CD4-positive, CD25-positive, alpha-beta regulatory T cell (primary cell): Measurements from ENCODE around the gene GABBR1. TPM values are rescaled to one million over a fixed set of nuclear protein-coding genes. Genes with fewer than 3 reads are reported as not detected.
A peak's percentile ranks its signal among the peaks of the same experiment; 100 is the strongest.
"Not testable (repeated sequence)": the region's sequence is repeated elsewhere in the genome, so short reads cannot be mapped to it uniquely, and the experiment has no call there.

Experiments used
- ATAC-seq, 2 donors: fragments of 150-1000 bp; cut with Tn5 transposase; one replicate each; pipeline ENCODE4 v1.10.0; 2021; ENCODE audit warnings: low read depth in 2 of 2, moderate number of reproducible peaks in 2 of 2, moderate library complexity in 1 of 2
- DNase-seq, 3 donors: peaks; one replicate each; pipeline versions ENCODE4 v3.0.0 to v3.0.0-alpha.2; 2012 to 2022; ENCODE audit warnings: mixed read lengths in 1 of 3
- H3K27ac ChIP-seq: one replicate; pipeline ENCODE4 v1.7.0; 2013; ENCODE audit warnings: mild to moderate bottlenecking, low read length; ENCODE audit not compliant: insufficient read depth, poor library complexity, severe bottlenecking
- H3K27me3 ChIP-seq: one replicate; pipeline ENCODE4 v1.7.0; 2013; ENCODE audit warnings: low read length; ENCODE audit not compliant: control insufficient read depth, insufficient read depth
- H3K36me3 ChIP-seq: one replicate; pipeline ENCODE4 v1.7.0; 2013; ENCODE audit warnings: mild to moderate bottlenecking, low read length, moderate library complexity; ENCODE audit not compliant: control insufficient read depth, insufficient read depth
- H3K4me1 ChIP-seq: 2 replicates; pipeline ENCODE4 v1.7.0; 2013; ENCODE audit warnings: mild to moderate bottlenecking, low read length; ENCODE audit not compliant: insufficient read depth, control insufficient read depth, poor library complexity, severe bottlenecking
- H3K4me3 ChIP-seq: one replicate; pipeline ENCODE4 v1.7.0; 2013; ENCODE audit warnings: low read depth, mild to moderate bottlenecking, low read length, moderate library complexity
- H3K9me3 ChIP-seq, 2 experiments: 1 replicate in 1 of 2; 2 replicates in 1 of 2; pipeline ENCODE4 v1.7.0; 2013; ENCODE audit warnings: low read length in 2 of 2, mild to moderate bottlenecking in 1 of 2, moderate library complexity in 1 of 2; ENCODE audit not compliant: control insufficient read depth in 2 of 2
- H3K27ac Mint-ChIP-seq, 3 donors: one replicate each; pipeline ENCODE4 v1.8.0; 2020 to 2022; ENCODE audit warnings: mild to moderate bottlenecking in 3 of 3, mixed read lengths in 3 of 3, moderate library complexity in 2 of 3
- H3K27me3 Mint-ChIP-seq: one replicate; pipeline ENCODE4 v1.8.0; 2022; ENCODE audit warnings: mild to moderate bottlenecking, mixed read lengths
- H3K36me3 Mint-ChIP-seq: one replicate; pipeline ENCODE4 v1.8.0; 2020; ENCODE audit warnings: mixed read lengths
- H3K4me1 Mint-ChIP-seq, 4 donors: one replicate each; pipeline ENCODE4 v1.8.0; 2020 to 2022; ENCODE audit warnings: mixed read lengths in 4 of 4, mild to moderate bottlenecking in 1 of 4
- H3K4me3 Mint-ChIP-seq, 4 donors: one replicate each; pipeline ENCODE4 v1.8.0; 2020 to 2022; ENCODE audit warnings: mild to moderate bottlenecking in 4 of 4, mixed read lengths in 4 of 4, moderate library complexity in 3 of 4
- H3K9me3 Mint-ChIP-seq, 7 donors: one replicate each; pipeline ENCODE4 v1.8.0; 2020 to 2022; ENCODE audit warnings: mixed read lengths in 7 of 7, mild to moderate bottlenecking in 3 of 7, moderate library complexity in 2 of 7
- polyA plus RNA-seq, 4 donors: library from polyadenylated mRNA; unstranded; fragments of 300-500 nt; fragmentation: Illumina TruSeq; gene quantifications; one replicate each; pipeline ENCODE4 v1.2.3, GENCODE V29; 2021
- total RNA-seq: library from RNA; stranded (reverse); gene quantifications from one replicate; pipeline ENCODE4 v1.2.3, GENCODE V29; 2022

The GABBR1 gene
- total and polyA plus RNA-seq, 5 donors from 2014 or later: 0.60 to 56.3 (median 1.7) TPM

DNA sequence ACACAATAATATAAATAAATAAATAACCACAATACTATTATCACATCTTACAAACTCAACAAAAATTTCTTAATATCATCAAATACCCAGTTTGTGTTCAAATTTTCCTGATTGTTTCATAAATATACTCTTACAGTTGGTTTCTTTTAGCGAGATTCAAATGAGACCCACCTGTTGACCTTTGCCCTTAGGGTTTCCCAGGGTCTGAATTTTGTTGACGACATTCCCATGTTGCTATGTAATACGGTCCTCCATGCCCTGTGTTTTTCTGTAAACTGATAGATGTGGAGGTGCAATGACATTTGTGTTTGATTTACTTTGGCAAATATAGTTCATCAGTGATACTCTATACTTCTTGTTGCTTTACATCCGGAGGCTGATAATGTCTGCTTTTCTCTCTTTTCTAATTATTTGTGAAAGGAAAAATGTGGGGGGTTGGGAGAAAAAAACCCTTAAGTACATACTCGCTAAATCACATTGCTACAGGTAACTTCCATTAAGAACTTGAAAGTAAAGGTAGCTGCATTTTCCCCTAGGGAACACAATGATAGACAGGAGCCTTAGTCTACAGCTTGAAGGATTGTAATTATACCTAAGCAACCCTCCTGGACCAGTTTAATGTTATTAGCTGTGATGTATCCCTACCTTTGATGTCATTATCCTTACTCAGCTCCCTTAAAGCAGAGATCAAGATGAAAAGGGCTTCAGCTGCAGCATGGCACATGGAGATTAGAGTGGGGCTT, 30.5 kb upstream of the GABBR1 start:
- Mint-ChIP-seq H3K36me3 (no peaks in the 10 kb centered on the region), H3K27me3 (peaks cover 63% of the 10 kb centered on the region), H3K4me3 (no peak overlapping the region), H3K4me1 (no peaks in the 10 kb centered on the region), H3K9me3 (peaks cover 0 to 6% (median 0%) of the 10 kb centered on the region in 7 donors), H3K27ac (no peak overlapping the region)
- Histone ChIP-seq H3K9me3 (no peaks in the 10 kb centered on the region), H3K4me3 (no peak overlapping the region), H3K4me1 (no peaks in the 10 kb centered on the region), H3K27ac (no peak overlapping the region), H3K27me3 (peaks cover 10% of the 10 kb centered on the region), H3K36me3 (no peaks in the 10 kb centered on the region)
- DNase-seq (no peak), ATAC-seq (no peak)

DNA sequence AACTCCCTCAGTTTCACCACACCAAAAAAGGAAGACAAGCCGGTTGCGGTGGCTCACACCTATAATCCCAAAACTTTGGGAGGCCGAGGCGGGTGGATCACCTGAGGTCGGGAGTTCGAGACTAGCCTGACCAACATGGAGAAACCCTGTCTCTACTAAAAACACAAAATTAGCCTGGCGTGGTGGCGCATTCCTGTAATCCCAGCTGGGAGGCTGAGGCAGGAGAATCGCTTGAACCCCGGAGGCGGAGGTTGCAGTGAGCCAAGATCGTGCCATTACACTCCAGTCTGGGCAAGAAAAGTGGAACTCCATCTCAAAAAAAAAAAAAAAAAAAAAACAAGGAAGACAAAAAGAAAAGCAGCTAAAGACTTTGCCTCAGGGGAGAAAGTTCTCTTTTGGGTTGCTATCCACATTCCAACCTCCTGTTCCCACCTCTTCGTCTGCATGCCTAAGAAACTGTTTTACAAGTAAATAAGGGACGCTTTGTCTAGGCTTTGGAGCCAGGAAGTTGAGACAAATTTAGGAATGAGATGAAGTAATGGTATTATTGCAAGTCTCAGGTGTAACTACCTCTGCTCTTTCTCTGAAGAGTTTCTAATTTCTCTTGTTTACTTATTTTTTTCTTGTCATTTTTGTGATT, 28.6 kb upstream of the GABBR1 start:
- not testable (repeated sequence) for H3K9me3 ChIP-seq, H3K27me3 ChIP-seq, H3K4me1 ChIP-seq, H3K27ac Mint-ChIP-seq, DNase-seq, H3K9me3 Mint-ChIP-seq, H3K27ac ChIP-seq, H3K36me3 ChIP-seq, ATAC-seq, H3K4me3 ChIP-seq, H3K4me3 Mint-ChIP-seq, H3K4me1 Mint-ChIP-seq, H3K36me3 Mint-ChIP-seq
- H3K27me3 Mint-ChIP-seq: peaks cover 52% of the 10 kb centered on the region

DNA sequence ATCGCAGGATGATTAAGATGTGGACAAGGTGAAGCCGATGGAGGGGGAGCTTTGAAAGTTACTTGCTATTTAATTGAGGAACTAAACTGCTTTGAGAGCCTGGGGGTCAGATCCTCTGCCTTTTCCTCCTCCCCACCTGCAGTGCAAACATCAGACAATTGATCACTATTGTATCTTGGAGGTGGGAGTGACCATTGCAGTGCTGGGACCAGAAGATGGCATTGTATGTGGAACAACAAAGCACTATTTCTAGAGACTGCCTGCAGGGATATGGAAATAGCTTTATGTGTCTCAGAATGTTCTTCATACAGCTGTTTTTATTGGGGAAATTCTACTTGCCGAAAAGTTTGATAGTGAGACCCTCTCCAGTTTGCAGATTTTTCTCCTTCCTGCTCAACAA, 28.1 kb upstream of the GABBR1 start:
- no peaks in the 10 kb centered on the region for H3K4me1 ChIP-seq
- no peak overlapping the region for H3K4me3 Mint-ChIP-seq
- no peak for ATAC-seq

DNA sequence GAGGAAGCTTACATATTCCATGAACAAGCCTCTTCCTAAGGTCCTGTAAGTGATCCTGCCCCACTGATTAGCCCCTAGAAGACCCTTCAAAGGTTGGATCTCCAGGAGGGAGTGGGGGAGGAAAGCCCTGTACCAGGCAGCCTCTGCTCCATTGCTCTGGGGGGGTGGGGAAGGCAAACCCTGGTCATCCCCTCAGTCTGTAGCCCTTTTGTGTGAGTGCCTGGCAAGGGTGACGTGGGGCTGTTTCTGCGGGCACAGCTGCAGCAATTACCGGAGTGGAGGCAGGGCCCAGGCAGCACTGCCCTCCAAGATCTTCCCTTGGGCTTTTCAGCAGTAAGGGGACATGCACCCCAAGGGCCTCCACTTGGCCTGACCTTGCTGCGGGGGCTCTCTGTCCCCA, 23.8 kb upstream of the GABBR1 start, which contains the start of gene MOG:
TSS of gene MOG (plus strand) at position 295 of the 400 bp plus-strand sequence. CDS start 118 bp downstream, outside the sequence.
- Histone ChIP-seq H3K27ac (no peak within 1 kb of the TSS), H3K36me3 (no peaks in the 10 kb centered on the region), H3K4me1 (peaks cover 6% of the 10 kb centered on the region), H3K4me3 (no peak within 1 kb of the TSS), H3K9me3 (no peaks in the 10 kb centered on the region), H3K27me3 (peaks cover 17% of the 10 kb centered on the region)
- no peak for ATAC-seq
- Mint-ChIP-seq H3K4me1 (peaks cover 0 to 5% (median 1%) of the 10 kb centered on the region in 4 donors), H3K4me3 (no peak within 1 kb of the TSS), H3K27me3 (peaks cover 37% of the 10 kb centered on the region), H3K36me3 (no peaks in the 10 kb centered on the region), H3K27ac (no peak within 1 kb of the TSS), H3K9me3 (peaks cover 0 to 2% (median 0%) of the 10 kb centered on the region in 7 donors)
- DNase-seq: no peak

More for the DNA sequence above, 28.1 kb upstream of the GABBR1 start:
- H3K27me3 Mint-ChIP-seq: peaks cover 51% of the 10 kb centered on the region
- H3K27ac ChIP-seq: no peak overlapping the region
- H3K4me3 ChIP-seq: no peak overlapping the region
- peaks cover 12% of the 10 kb centered on the region for H3K27me3 ChIP-seq
- H3K36me3 ChIP-seq: no peaks in the 10 kb centered on the region
- H3K4me1 Mint-ChIP-seq: no peaks in the 10 kb centered on the region
- H3K9me3 Mint-ChIP-seq: peaks cover 0 to 2% (median 0%) of the 10 kb centered on the region in 7 donors
- no peaks in the 10 kb centered on the region for H3K36me3 Mint-ChIP-seq
- H3K27ac Mint-ChIP-seq: no peak overlapping the region
- DNase-seq: no peak
- no peaks in the 10 kb centered on the region for H3K9me3 ChIP-seq

DNA sequence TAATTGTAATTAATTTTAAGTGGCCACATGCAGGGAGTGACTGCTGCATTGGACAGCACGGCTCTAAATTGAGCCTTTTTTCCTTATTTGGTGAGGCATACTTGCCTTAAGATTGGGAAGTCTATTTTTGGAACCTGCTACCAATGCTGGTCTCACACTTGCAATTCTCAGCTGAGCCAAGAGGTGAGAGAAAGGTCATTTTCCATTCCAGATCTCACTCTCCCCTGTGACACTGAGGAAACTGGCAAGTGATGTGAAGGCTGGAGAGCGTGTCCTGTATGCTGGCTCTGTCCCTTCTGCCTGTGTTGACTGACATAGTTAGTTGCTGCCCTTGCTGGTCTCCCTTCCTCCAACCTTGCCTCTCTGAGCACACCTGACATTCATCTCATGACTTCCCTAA, 23.2 kb upstream of the GABBR1 start:
- Histone ChIP-seq H3K27me3 (peaks cover 14% of the 10 kb centered on the region), H3K4me3 (no peak overlapping the region), H3K27ac (no peak overlapping the region), H3K36me3 (no peaks in the 10 kb centered on the region), H3K9me3 (no peaks in the 10 kb centered on the region), H3K4me1 (peaks cover 6% of the 10 kb centered on the region)
- Mint-ChIP-seq H3K4me1 (peaks cover 2 to 10% (median 6%) of the 10 kb centered on the region in 4 donors), H3K27me3 (peaks cover 33% of the 10 kb centered on the region), H3K4me3 (no peak overlapping the region), H3K27ac (no peak overlapping the region), H3K36me3 (no peaks in the 10 kb centered on the region), H3K9me3 (no peaks in the 10 kb centered on the region)
- DNase-seq (no peak), ATAC-seq (no peak)

DNA sequence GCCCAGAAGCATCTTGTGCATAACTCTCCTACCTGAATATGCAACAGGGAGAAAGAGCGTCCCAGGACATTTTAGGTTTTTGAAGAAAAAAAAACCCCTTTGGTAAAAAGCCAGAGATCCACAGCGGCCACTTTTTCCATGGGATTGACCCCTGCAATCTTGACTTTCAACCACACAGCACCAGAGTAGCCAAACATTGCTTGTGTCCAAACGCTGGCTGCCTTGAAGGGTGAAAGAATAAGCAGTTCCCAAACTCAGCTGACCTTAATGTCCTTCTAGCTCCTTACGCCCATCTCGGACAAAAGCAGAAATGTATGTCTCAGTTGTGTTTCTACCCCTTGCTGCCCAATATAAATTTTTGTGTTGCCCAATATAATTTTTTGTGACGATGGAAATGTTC, 22.7 kb upstream of the GABBR1 start:
- peaks cover 12% of the 10 kb centered on the region for H3K27me3 ChIP-seq
- no peaks in the 10 kb centered on the region for H3K9me3 Mint-ChIP-seq
- no peak overlapping the region for H3K27ac ChIP-seq
- no peaks in the 10 kb centered on the region for H3K9me3 ChIP-seq
- H3K27ac Mint-ChIP-seq: no peak overlapping the region
- peaks cover 2 to 10% (median 6%) of the 10 kb centered on the region in 4 donors for H3K4me1 Mint-ChIP-seq
- no peak for ATAC-seq
- peaks cover 32% of the 10 kb centered on the region for H3K27me3 Mint-ChIP-seq
- H3K4me1 ChIP-seq: peaks cover 6% of the 10 kb centered on the region
- H3K4me3 Mint-ChIP-seq: no peak overlapping the region
- H3K36me3 ChIP-seq: no peaks in the 10 kb centered on the region
- no peaks in the 10 kb centered on the region for H3K36me3 Mint-ChIP-seq
- no peak for DNase-seq
- H3K4me3 ChIP-seq: no peak overlapping the region

DNA sequence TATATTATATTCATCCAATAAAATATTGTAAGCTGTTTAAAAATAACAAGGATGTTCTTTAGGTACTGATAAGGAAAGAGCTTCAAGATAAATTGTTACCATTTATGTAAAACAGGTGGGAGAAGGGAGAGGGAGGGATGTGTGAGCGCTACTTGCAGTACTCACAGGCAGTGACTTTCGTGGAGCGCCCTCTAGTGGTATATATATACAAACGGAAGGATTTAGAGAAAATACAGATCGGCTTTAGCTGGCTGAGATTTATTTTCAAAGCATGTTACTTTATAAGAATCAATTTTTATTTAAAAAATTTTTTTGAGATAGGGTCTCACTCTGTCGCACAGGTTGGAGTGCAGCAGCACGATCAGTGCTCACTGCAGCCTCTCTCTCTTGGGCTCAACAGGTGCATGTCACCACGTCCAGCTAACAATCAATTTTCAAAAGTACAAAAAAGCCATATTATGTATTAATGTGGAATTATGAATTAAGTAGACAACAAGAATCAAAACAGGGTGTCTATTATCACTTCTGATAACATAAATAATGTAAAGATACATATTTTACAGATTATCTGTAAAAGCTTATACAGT, 20.6 kb upstream of the GABBR1 start:
- Mint-ChIP-seq H3K27ac (no peak overlapping the region), H3K36me3 (no peaks in the 10 kb centered on the region), H3K27me3 (peaks cover 21% of the 10 kb centered on the region), H3K9me3 (no peaks in the 10 kb centered on the region), H3K4me1 (peaks cover 4 to 21% (median 17%) of the 10 kb centered on the region in 4 donors), H3K4me3 (peak overlapping the region in 1 of 4 donors; percentile 61)
- ATAC-seq (no peak), DNase-seq (peak; percentile 40 to 82 (median 69))
- H3K27ac ChIP-seq: no peak overlapping the region
- H3K36me3 ChIP-seq: no peaks in the 10 kb centered on the region
- peaks cover 12% of the 10 kb centered on the region for H3K27me3 ChIP-seq
- H3K9me3 ChIP-seq: no peaks in the 10 kb centered on the region
- no peak overlapping the region for H3K4me3 ChIP-seq
- peaks cover 17% of the 10 kb centered on the region for H3K4me1 ChIP-seq
